NAMALWA (cell line): ENCODE results near the gene HDAC9.

ENCODE experiments used
- DNase-seq: peaks from one replicate; pipeline ENCODE4 v3.0.0-alpha.2; 2015; ENCODE audit warnings: low spot score

Gene HDAC9

DNA sequence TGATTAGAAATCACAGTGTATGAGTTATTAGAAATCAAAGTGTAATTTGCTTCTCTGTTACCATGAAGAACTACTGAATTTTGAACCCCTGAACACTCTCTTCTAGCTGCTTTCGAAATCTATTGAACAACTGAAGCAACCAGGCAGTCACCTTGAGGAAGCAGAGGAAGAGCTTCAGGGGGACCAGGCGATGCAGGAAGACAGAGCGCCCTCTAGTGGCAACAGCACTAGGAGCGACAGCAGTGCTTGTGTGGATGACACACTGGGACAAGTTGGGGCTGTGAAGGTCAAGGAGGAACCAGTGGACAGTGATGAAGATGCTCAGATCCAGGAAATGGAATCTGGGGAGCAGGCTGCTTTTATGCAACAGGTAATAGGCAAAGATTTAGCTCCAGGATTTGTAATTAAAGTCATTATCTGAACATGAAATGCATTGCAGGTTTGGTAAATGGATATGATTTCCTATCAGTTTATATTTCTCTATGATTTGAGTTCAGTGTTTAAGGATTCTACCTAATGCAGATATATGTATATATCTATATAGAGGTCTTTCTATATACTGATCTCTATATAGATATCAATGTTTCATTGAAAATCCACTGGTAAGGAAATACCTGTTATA lies 170.7 kb downstream of the HDAC9 start:
- DNase-seq = peak; percentile 92

DNA sequence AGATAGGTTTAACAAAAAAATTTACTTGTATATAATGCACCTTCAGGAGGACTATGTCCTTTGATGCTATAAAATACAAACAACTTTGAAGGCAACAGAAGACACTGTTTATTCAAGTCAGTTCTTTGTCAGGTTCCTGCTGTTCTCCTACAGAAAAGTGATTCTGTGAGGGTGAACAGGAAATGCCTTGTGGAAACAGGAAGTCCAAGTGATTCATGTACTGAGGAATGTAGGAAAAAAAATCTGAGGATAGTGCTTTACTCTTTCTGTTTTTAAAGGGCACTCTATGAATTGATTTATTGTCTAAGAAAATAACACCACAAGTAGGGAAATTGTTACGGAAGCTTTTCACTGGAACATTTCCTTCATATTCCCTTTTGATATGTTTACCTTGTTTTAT lies 171.9 kb downstream of the HDAC9 start:
- no peak for DNase-seq

DNA sequence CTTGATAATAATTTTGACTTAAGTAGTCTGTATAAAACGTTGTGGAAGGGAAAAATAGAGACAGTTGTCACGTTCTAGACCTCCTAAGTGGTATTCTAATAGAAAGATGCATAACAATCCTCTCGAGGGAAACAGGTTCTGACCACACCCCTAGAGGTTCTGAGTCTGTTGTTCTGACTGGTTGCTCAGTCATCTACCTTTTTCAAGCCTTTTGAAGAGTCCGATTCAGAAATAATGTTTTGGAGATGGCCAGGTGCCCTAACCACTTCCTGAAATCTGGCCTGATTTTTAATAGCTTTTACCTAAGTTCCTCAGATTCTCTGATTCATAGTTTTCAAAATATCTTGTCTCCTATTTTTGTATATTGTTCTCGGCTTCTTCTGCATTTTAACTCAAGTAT lies 175.6 kb downstream of the HDAC9 start:
- no peak for DNase-seq

DNA sequence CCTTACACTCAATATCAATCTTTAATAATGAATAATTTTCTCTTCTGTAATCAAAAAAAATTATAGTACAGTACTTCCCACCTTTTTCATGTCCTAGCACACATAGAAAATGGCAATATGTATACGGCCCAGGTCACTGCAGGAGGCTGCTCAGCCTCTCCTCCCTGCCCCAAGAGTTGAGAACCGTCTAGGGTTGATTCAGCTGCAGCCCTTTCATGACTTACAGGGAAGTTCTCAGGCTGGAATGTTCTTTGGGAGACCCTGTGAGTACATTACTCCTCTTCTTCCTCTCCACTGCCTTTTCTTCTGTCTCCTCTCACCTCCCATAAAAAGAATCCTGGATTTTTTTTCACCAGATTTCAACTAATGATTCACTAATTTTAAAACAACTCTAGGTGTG lies 180.0 kb downstream of the HDAC9 start:
- DNase-seq = no peak

DNA sequence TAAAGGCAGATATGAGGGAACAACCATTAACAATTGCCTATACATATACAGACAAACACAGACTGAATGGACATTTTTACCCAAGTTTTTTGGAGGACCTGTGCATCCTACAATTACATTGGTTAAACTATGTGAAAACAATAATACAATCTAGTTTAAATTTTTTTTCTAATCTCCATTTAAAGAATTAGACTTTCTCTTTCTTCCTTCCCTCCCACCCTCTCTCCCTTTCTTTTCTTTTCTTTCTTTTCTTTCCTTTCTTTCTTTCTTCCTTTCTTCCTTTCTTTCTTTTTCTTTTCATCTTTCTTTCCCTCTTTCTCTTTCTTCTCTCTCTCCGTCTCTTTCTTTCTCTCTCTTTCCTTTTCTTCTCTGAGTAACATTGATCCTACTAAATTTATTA lies 183.7 kb downstream of the HDAC9 start:
- DNase-seq = no peak

DNA sequence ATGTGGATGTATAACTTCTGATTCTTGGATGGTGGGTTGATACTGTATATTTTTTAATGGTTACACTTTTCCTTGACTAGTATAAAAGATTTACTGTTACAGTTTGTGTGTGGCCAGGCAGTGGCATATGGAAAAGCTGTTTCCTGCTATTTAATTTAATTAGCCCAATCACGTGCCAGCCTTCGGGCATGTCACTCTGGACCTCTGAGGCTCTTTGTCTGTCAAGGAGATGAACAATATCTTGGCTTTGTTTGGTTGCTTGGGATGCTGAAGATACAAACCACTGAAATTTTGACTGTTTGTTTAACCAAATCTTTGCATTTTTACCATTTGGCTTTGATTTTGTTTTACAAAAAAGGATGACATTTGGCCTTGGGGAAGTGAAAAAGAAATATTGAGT lies 185.0 kb downstream of the HDAC9 start:
- DNase-seq = no peak

DNA sequence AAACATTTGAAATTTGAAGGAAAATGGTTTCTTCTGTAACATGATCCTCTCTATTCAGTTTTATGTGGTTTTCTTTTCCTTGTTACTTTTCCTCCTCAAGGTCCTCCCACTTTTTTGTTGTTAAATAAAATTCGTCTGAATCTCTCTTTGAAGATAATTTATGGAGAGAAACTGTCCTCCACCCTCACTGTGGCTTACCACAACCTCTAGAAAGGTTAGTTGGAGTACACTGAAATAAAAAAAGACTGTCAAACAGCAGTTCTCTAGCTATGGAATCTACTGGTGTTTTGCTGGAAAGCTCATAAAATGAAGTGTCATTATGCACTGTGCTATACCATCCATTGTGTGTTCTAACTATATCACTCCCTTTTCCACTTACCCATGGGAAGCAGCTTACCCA lies 189.4 kb downstream of the HDAC9 start:
- no peak for DNase-seq

DNA sequence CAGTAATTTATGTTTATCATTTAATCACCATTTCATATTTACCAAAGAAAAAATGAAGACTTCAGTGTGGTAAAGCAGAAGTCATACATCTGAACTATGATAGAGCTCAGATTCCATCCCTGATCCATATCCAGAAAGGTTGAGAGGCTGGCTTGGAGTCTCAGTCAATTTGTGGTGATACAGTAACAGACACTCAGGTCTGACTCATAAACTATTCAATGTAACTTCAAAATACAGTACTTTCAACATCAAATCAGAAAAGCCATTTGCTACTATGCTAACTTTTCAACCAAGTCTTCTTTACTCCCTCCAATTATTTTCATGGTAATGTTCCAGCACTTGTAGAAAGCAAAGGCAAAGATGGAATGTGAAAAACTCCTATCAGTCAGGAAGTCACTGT lies 190.4 kb downstream of the HDAC9 start:
- DNase-seq = no peak

DNA sequence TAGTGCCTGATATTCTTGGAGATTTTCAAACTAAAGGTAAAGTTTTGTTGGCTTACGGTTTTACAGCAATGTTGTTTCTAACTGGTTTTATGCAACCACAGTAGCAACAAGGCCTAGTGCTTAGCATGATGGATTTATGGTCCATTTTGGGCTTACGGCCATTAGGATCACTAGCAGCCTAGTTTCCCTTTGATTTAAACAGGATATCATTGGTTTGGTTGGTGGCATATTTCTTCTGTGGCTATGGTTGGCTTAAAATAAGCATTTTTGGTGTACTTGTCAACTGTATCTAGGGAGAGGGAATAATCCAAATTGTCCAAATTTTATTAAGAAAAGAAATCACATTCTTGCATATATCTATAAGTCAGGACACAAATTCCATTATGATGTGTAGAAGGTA lies 194.0 kb downstream of the HDAC9 start:
- DNase-seq = no peak

DNA sequence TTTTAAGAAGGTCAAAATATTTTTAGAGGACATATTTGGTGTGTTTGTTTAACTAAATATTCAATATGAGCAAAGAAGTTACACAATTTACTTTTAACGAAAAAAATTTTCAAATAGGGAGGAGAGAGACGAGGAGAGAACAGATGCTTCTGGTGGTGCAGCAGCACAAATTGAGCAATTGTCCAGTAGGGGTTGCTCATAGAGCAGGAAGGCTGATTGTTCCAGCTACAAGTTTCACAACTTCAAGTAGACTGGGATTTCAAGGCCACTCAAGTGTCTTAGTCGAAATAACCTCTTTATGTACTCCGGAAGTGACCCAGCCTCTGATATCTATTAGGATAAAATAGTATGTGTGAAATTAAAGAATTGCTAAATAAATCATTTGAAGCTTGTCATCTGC lies 197.9 kb downstream of the HDAC9 start:
- peak; percentile 32 for DNase-seq

DNA sequence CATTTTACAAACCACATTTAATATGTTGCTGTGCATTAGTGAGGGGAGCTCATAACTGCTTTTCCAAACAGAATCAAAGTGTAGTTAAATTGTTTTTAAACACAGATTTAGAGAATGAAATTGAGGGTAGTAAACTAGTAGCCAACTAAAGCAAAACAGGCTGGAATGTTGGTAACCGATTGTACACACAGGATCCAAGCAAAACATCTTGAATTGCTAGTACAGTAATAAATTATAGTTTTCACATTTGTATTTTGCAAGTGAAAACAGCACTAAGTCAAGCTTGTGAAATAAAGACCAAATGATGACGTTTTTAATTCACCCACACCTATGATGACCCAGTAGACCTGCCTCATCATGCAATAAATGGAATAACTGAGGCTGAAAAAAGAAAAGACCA lies 198.3 kb downstream of the HDAC9 start:
- DNase-seq = no peak

DNA sequence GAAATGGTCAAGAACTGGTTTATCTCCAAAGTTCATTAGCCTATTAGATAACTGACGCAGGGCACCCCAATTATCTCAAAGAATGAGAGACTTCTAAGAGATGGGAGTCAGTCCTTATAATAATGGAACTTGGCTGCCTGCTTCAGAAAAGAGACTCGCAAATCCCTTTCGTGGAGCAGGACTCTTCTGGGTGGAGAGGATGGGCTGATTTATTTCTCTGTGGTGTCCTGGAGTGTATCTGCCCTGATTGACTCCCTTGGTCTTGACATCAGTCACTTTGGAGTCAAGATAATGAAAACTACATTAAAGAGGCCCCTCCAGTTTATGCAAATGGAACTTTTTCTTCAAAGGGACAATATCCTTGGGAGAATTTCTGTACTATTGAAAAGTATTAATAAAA lies 198.9 kb downstream of the HDAC9 start:
- DNase-seq = no peak

DNA sequence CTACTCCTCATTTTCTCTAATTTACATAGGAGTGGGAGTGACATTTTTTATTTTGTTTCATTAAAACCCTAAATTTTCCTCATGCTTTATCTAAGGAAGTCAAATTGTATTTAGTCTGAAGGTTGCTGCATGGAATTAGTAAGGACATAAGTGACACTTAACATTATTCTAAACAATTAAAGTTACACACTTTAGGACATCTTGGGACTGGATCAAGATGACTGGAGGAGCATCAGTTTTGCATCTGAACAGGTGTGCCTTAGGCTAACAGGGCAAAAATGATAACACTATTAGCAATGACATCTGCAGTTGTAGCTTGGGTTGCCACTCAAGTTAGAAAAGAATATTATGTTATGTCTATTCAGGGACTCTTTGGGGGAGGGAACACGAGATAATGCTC lies 199.4 kb downstream of the HDAC9 start:
- no peak for DNase-seq

DNA sequence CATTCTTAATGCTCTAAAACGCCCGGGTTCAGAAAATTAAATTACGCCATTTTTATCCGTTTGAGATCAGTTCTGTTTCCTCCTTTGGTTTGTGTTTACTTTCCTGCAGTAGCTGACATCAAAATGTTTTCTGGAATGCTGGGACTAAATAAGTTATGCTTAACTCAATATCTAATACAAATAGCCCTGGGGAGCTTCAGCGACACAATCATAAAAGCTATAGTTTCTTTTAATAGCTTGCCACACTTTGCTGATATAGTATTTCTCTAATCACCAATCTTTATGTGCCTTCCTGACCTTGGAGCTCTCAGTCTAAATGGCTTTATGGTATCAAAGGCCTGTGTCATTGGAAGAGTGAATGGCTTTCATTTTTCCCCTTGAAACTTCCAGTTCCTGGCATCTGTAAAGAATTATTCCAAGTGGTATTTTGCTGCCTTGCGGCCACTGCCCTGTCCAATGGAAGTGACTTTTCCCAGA lies 202.7 kb downstream of the HDAC9 start:
- DNase-seq = no peak

DNA sequence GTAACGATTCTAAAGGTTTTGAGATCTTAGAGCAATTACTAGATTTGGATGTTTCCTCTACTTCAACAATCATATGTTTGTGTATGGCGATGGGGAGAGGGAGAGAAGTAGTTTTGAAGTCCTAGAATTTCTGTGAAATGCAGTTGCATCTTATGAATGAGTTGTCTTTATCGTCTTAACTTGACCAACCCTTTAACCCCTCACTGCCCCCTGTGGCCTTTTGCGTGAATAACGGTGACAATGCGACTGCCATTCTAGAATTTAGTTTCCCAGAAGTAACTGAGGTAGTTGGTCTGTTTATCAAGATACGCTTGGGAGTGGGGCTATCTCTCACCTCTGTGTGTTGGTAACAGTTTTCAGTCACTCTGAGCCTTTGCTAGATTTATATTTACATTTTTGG lies 204.6 kb downstream of the HDAC9 start:
- peak; percentile 72 for DNase-seq

DNA sequence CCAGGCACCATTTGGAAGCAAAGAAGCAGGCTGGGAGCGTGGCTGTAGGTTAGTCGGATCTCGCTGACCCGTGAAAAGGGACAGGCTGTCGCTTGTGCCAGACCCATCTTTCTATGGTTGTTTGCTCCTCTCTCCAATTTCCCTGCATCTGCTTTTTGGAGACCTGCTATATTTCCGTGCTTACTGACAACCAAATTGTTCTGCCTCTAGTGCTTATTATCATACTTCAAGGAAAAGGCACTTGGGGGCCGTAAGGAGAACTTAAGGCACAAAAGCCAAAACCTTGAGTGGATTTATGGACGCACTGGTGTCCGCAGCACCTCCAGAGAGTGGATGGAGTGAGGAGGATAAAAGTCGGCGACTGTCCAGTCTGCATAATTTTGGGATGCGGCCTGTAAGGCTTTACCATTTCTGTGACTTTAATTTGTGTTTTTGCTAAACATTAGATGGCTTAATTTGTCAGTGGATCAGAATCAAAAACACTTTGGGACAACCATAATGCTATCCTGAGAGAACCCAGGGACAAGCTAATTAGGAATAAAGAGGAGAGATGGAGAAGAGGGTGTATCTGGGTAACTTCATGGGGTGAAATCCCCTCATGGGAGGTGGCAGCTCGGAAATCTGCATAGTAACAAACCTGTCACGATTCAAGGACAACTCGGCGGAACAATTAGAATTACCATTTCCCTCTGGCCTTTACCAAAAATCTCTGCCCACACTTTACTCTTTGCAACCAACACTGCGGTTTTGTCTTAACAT lies 206.7 kb downstream of the HDAC9 start:
- DNase-seq = no peak

DNA sequence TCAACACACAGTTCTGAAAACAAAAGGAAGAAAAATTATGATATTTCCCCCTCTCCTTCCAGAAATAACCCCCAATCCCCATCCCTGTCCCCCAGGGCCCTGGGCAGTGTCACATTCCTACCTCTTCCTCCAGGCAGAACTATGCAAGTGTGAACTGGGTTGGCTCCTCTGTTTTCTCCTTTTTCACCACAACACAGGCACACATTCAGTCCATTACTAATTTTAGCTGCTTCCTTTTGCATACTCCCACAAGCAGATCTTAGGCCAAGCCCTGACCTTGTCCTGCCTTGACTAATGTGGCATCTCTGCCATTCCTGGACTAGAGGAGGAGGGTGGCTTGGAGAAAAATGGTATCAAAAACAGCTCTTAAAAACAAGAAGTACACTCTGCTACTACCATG lies 208.1 kb downstream of the HDAC9 start:
- no peak for DNase-seq

DNA sequence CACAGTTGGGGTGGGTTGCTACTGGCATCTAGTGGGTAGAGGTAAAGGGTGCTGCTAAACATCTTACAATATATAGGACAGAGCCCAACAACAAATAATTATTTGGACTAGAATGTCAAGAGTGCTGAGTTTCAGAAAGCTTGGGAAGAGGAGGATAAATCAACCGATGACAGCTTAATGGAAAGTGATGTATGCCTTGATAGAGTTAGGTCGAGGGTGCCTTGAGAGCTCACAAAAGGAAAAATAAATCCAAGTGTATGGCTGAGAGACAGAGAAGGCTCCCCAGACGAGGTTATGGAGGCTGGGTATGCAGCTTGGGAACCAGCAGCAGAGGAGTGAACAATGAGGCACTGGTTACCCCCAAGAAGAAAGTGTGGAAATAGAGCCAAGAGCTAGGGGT lies 211.1 kb downstream of the HDAC9 start:
- DNase-seq = no peak

DNA sequence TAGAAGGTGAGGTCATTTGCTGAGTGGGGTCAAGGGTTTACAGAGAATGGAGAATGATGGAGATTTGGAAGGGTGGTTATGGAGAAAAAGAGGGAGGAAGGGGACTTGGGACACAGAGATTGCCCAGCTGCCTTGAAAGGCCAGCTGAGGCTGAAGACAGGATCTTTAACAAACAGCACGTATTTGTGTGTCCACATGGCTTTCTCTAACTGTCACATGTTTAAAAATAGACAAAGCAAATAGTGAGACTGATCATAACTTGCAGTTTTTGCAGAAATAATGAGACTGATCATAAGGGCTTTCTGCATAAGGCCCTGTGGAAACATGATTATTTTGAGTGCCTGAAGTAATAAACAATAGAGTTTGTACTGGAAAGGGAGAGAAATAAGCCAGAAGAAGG lies 212.7 kb downstream of the HDAC9 start:
- no peak for DNase-seq

DNA sequence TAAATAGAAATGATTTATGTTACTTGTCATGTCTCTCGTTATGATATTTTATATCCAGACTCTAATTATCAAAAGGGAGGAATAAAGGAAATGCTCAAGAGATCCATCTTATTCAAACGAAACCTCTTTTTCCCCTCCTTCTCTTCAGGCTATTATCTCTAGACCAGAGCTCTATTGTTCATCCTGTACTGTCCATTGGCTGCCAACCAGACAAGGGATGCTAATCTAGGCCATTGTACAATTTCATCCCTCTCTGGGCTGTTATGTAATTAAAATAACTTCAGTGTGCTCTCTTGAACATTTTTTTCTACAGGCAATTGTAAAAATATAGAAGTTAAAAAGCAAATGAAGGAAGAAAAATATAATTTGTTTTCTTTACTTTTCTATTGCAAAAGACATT lies 220.4 kb downstream of the HDAC9 start:
- no peak for DNase-seq

DNA sequence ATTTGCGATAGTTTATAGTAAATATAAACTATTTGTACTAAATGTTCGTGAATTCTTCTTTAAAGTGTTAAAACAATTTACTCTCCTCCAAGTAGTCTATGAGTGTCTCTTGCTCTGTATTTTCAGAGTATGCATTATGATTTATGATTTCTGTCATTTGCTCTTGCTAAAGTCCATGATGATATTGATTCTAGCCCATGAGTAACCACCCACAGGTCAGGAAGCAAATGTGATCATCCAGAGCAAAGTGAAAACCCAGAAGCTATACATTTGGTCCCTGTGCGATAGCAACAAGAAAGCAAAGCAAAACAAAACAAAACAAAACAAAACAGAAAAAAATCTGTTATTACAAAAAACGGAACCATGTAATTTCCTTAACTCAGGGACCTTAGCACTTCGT lies 225.9 kb downstream of the HDAC9 start:
- DNase-seq = no peak

DNA sequence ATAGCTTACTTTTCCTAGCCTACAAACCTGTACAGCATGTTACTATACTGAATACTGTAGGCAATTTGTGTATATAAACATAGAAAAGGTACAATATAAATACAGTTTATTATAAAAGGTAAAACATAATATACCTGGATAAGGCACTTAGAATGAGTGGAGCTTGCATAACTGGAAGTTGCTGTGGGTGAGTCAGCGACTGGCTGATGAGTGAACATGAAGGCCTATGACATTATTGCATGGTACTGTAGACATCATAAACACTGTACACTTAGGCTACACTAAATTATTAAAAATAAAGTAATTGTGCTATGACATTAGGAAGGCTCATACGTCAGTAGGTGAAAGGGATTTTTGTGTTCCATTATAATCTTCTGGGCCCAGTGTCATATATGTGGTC lies 228.8 kb downstream of the HDAC9 start:
- DNase-seq = no peak

DNA sequence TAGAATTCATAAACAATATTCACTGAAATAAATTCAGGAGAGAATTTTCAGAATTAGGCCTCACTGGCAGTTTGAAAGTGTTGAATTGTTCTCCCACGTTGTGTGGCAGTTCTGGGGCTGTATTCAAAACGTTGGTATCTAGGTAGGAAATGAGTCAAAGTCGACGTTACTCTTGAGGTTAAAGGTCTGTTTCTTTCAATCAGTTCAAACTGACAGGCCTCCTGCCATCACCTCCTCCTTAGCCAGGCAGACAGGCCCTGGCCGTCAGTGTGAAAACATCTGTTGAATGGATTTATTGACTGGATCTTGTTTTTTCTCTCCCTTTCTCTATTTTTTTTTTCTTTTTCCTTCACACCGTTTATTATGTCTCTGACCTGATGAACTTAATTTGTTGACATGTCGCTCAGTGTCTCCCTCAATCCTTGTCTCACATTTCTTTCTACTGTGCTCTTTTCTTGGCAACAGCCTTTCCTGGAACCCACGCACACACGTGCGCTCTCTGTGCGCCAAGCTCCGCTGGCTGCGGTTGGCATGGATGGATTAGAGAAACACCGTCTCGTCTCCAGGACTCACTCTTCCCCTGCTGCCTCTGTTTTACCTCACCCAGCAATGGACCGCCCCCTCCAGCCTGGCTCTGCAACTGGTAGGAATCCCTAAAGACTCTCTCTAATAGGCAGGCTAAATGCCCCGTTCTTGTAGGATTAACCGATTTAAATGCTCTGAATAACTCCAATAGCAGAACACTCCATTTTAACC lies 231.7 kb downstream of the HDAC9 start:
- DNase-seq = no peak
